HAP-1 (cell line): ENCODE measurements around the gene CEACAM7.

Experiments
- DNase-seq, 2 experiments: peaks; one replicate each; pipeline ENCODE4 v3.0.0-alpha.2; 2016 to 2020; ENCODE audit warnings: low spot score in 2 of 2
- H3K27me3 ChIP-seq: fragments of 250-450 bp; sonication (Bioruptor Pico); 2 replicates; pipeline ENCODE4 v1.5.1; 2020; ENCODE audit warnings: low read depth, mild to moderate bottlenecking, moderate library complexity
- H3K36me3 ChIP-seq: fragments of 250-450 bp; sonication (Bioruptor Pico); replicated peaks from 2 replicates; pipeline ENCODE4 v1.5.1; 2020; ENCODE audit warnings: mild to moderate bottlenecking
- H3K4me1 ChIP-seq: fragments of 250-450 bp; sonication (Bioruptor Pico); 2 replicates; pipeline ENCODE4 v1.5.1; 2020; ENCODE audit warnings: mild to moderate bottlenecking
- H3K4me3 ChIP-seq: fragments of 250-450 bp; sonication (Bioruptor Pico); 2 replicates; pipeline ENCODE4 v1.5.1; 2020; ENCODE audit warnings: mild to moderate bottlenecking, moderate library complexity
- H3K9me3 ChIP-seq: fragments of 250-450 bp; sonication (Bioruptor Pico); 2 replicates; pipeline ENCODE4 v1.5.1; 2020; ENCODE audit warnings: mild to moderate bottlenecking, moderate library complexity
- in situ Hi-C: fragments of 300-500 bp; cut with MboI; formaldehyde crosslinking; loops from 3 replicates; pipeline ENCODE4 v1.14.3; 2020; ENCODE audit warnings: low sequenced_read_pairs, inconsistent platforms, mixed read lengths

The CEACAM7 gene

DNA sequence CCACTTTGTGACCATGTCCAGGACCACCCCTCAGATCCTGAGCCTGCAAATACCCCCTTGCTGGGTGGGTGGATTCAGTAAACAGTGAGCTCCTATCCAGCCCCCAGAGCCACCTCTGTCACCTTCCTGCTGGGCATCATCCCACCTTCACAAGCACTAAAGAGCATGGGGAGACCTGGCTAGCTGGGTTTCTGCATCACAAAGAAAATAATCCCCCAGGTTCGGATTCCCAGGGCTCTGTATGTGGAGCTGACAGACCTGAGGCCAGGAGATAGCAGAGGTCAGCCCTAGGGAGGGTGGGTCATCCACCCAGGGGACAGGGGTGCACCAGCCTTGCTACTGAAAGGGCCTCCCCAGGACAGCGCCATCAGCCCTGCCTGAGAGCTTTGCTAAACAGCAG lies 7.7 kb upstream of the CEACAM7 start:
- no peaks in the 10 kb centered on the region for H3K27me3 ChIP-seq
- H3K36me3 ChIP-seq = no peaks in the 10 kb centered on the region
- no peak for DNase-seq
- H3K4me1 ChIP-seq = no peaks in the 10 kb centered on the region
- no peak overlapping the region for H3K4me3 ChIP-seq
- in situ Hi-C loops = no loop called here
- H3K9me3 ChIP-seq = no peaks in the 10 kb centered on the region

DNA sequence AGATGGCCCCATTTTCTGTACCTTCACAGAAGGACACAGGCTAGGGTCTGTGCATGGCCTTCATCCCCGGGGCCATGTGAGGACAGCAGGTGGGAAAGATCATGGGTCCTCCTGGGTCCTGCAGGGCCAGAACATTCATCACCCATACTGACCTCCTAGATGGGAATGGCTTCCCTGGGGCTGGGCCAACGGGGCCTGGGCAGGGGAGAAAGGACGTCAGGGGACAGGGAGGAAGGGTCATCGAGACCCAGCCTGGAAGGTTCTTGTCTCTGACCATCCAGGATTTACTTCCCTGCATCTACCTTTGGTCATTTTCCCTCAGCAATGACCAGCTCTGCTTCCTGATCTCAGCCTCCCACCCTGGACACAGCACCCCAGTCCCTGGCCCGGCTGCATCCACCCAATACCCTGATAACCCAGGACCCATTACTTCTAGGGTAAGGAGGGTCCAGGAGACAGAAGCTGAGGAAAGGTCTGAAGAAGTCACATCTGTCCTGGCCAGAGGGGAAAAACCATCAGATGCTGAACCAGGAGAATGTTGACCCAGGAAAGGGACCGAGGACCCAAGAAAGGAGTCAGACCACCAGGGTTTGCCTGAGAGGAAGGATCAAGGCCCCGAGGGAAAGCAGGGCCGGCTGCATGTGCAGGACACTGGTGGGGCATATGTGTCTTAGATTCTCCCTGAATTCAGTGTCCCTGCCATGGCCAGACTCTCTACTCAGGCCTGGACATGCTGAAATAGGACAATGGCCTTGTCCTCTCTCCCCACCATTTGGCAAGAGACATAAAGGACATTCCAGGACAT lies 7.0 kb upstream of the CEACAM7 start:
- in situ Hi-C loops = loop anchor here (5.0 kb wide), 1 partner anchor 52 kb away; no protein-coding TSS in a partner anchor

DNA sequence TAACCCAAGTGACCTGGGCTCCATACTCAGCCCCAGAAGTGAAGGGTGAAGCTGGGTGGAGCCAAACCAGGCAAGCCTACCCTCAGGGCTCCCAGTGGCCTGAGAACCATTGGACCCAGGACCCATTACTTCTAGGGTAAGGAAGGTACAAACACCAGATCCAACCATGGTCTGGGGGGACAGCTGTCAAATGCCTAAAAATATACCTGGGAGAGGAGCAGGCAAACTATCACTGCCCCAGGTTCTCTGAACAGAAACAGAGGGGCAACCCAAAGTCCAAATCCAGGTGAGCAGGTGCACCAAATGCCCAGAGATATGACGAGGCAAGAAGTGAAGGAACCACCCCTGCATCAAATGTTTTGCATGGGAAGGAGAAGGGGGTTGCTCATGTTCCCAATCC lies 6.1 kb upstream of the CEACAM7 start:
- Histone ChIP-seq H3K4me3 (no peak overlapping the region), H3K36me3 (no peaks in the 10 kb centered on the region), H3K9me3 (no peaks in the 10 kb centered on the region), H3K27me3 (no peaks in the 10 kb centered on the region), H3K4me1 (no peaks in the 10 kb centered on the region)
- in situ Hi-C loops = loop anchor here (5.0 kb wide), 1 partner anchor 53 kb away; no protein-coding TSS in a partner anchor
- no peak for DNase-seq

More for the DNA sequence above, 7.0 kb upstream of the CEACAM7 start:
- Histone ChIP-seq H3K36me3 (no peaks in the 10 kb centered on the region), H3K9me3 (no peaks in the 10 kb centered on the region), H3K4me1 (no peaks in the 10 kb centered on the region), H3K27me3 (no peaks in the 10 kb centered on the region), H3K4me3 (no peak overlapping the region)
- no peak for DNase-seq

DNA sequence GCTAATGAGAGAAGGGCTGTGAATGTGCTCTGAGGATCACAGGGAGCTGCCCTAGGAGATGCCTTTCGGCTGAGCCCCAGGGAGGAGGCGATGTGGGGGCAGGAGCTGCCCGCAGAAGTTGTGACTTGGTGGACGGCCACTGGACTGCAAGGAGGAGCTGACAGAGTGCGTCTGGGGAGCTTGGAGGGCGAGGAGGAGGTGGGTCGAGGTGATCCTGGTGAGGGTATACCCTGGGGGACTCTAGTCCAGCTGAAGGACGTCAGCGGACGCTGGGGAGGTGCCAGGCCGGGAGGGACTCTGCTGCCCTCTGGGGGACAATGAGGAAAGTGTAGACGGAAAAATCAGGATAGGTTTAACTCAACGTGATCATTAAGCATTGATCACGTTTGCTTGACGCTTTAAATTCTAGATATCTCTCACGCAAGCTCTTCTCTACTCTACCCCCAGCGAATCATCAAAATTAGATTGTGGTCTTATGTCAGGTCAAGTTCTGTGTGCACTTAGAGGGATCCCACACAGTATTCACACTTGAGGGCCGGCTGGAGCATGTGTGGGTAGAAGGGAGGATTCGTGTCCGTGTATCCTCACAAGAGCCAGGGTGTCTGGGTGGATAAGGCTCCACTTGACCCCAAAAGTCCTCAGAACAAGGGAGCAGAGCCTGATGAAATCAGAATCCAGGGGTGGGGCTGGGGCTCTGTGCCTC lies 3.3 kb upstream of the CEACAM7 start:
- Histone ChIP-seq H3K4me1 (no peaks in the 10 kb centered on the region), H3K4me3 (no peak overlapping the region), H3K27me3 (no peaks in the 10 kb centered on the region), H3K9me3 (no peaks in the 10 kb centered on the region), H3K36me3 (no peaks in the 10 kb centered on the region)
- peak; percentile 4 to 60 for DNase-seq
- in situ Hi-C loops = loop anchor here (5.0 kb wide), 1 partner anchor 56 kb away; no protein-coding TSS in a partner anchor

DNA sequence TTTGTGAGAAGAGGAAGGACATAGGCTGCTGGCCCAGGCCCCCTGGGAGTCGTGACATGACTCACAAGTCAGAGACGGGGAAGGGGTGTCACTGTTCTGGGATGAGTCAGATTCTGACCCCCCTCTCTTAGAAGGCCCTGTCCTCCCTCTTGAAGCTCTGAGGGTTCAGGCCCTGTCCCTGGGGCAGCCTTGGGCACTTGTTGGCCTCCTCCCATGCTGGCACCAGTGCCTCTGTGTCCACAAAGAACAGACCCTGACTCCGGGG lies 2.7 kb upstream of the CEACAM7 start:
- H3K9me3 ChIP-seq = no peaks in the 10 kb centered on the region

DNA sequence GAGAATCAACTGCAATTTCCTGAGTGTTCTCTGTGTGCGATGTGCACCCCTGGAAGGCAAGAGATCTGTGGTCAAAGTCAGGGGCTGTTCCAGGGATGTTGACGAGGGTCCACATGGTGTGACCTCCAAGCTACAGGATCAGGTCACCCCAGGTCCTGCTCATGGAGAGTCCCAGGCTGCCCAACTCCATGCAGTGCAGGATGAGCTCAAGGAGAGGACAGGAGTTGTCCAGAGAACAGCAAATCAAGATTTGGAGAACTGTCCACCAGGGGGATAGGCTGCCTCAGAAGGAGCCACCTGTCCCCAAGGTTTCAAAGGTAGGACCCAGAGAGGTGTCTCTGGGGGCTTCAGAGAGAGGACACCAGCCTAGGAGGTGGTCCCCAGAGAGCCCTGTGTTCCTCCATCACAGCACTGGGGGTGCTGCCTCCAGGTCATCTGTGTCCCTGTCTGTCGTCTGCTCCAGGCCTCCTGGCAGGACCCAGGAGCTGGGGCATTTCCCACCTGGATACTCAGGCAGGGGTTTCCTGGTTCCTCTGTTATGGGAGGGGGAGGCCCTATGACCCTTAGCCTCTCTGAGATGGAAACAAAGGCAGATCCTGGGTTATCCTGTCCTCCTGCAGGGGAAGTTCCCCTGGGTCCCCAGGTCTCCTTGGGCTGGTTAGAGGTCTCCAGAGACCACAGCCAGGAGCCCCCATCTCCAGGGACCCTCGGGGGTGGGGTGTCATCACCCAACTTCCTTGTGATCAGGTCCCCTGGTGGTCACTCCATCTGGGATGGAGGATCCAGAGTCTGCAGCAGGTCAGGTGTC lies 2.1 kb upstream of the CEACAM7 start:
- no peak for DNase-seq
- Histone ChIP-seq H3K27me3 (no peaks in the 10 kb centered on the region), H3K9me3 (no peaks in the 10 kb centered on the region), H3K4me1 (no peaks in the 10 kb centered on the region), H3K4me3 (no peak overlapping the region), H3K36me3 (no peaks in the 10 kb centered on the region)
- in situ Hi-C loops = loop anchor here (5.0 kb wide), 1 partner anchor 57 kb away; no protein-coding TSS in a partner anchor

More for the DNA sequence above, 2.7 kb upstream of the CEACAM7 start:
- no peaks in the 10 kb centered on the region for H3K27me3 ChIP-seq
- no peak overlapping the region for H3K4me3 ChIP-seq
- in situ Hi-C loops = loop anchor here (5.0 kb wide), 1 partner anchor 57 kb away; no protein-coding TSS in a partner anchor
- DNase-seq = no peak
- no peaks in the 10 kb centered on the region for H3K36me3 ChIP-seq
- H3K4me1 ChIP-seq = no peaks in the 10 kb centered on the region

DNA sequence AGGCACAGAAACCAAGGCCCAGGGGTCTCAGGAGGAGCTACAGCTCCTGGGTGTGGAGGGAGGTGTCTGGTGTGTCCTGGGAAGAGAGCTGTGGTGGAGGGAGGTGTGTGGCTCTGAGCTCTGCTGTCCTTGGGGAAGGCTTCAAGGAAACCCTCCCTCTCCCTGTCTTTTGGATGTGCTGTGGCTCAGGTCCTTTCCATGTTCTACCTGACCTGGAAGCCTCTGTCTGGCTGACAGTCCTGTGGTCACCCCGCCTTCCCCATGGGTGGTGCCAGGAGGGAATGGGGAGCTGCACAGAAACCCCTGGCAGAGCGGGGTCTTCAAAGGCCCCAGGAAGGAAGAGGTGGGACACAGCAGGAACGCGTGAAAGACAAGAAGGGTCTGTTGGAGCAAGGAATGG lies 617 bp upstream of the CEACAM7 start:
- in situ Hi-C loops = no loop called here
- Histone ChIP-seq H3K27me3 (no peaks in the 10 kb centered on the region), H3K9me3 (no peaks in the 10 kb centered on the region), H3K4me1 (no peaks in the 10 kb centered on the region), H3K36me3 (no peaks in the 10 kb centered on the region), H3K4me3 (no peak overlapping the region)
- DNase-seq = no peak

DNA sequence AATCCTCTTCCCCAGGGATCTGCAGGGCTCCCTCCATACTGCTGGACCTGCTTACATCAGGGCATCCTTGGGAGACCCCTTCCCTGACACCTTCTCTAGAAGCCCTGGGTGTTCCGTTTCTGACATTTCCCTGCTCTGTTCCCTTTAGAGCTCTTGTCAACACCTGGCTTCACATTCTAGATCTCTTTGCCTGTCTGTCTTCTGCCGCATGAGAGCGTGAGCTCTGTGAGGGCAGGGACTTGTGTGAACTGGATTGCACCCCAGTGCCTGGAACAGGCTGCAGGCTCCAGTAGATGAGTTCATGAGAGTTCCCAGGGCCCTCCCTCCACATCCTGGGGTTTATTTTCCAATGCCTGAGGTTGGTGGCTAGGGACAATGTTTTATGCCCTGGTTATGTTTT lies 651 bp downstream of the CEACAM7 start:
- Histone ChIP-seq H3K4me1 (no peaks in the 10 kb centered on the region), H3K9me3 (no peaks in the 10 kb centered on the region), H3K27me3 (no peaks in the 10 kb centered on the region), H3K4me3 (no peak overlapping the region), H3K36me3 (no peaks in the 10 kb centered on the region)
- in situ Hi-C loops = no loop called here
- no peak for DNase-seq

DNA sequence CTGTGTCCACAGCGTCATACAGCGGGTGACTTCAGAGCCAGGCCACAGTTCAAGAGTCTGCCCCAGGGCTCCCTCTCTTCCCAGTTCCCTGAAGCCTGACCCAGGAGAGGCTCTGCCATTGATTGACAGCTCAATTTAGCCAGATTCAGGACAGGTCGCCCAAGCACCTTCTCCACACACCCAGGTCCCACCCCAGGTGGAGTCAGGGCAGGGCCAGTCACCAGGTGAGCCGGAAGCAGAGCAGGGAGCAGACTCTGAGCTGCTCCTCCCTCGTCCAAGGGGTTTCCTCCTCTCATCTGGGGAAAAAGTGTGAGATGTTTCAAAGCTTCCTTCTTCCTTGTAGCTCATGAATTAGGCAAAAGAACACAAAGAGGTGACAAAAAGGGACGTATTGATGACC lies 5.6 kb downstream of the CEACAM7 start:
- no peak for DNase-seq
- H3K27me3 ChIP-seq = peaks cover 1% of the 10 kb centered on the region; the same call in 1 of the 2 replicates

DNA sequence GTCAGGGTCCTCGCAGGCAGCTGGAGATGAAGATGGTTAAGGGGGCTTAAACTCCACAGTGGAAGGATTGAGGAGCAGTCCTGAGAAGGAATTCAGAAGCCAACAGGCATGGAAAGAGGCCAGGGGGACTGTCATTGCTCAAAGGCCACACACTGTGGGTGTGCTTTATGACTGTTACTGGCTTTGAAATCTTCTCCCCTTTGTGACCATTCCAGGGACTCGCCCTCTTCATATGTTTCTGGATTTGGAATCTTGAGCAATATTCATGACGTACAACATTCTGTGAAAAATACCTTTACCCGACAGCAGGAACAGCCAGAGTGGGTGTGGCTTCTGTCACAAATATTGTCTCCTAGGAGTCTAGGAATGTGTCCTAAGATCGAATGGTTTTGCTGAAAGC lies 16.6 kb downstream of the CEACAM7 start:
- in situ Hi-C loops = no loop called here

More for the DNA sequence above, 5.6 kb downstream of the CEACAM7 start:
- Histone ChIP-seq H3K9me3 (no peaks in the 10 kb centered on the region), H3K4me3 (no peak overlapping the region), H3K4me1 (no peaks in the 10 kb centered on the region), H3K36me3 (no peaks in the 10 kb centered on the region)
- in situ Hi-C loops = no loop called here

DNA sequence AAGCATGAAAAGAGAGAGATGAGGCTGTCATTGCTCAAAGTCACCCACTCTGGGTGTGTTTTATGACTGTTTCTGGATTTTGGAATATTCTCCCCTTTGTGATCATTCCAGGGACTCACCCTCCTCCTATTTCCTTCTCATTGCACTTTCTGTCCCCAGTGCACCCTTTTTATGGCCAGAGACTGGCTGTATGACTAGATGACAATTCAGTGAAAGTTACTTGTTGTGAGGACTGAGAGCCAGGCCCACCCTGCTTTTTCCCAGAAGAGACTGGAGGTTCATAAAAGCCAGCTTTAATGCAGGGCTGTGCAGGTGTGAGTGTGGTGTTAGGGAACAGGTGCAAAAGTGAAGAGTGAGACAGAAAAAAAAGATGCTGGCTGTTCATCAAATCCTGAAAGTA lies 17.3 kb downstream of the CEACAM7 start:
- no peak for DNase-seq
- no peaks in the 10 kb centered on the region for H3K27me3 ChIP-seq
- in situ Hi-C loops = no loop called here
- no peaks in the 10 kb centered on the region for H3K36me3 ChIP-seq
- no peaks in the 10 kb centered on the region for H3K4me1 ChIP-seq
- H3K4me3 ChIP-seq = no peak overlapping the region
- no peaks in the 10 kb centered on the region for H3K9me3 ChIP-seq

More for the DNA sequence above, 16.6 kb downstream of the CEACAM7 start:
- H3K36me3 ChIP-seq = no peaks in the 10 kb centered on the region
- no peaks in the 10 kb centered on the region for H3K9me3 ChIP-seq
- H3K4me3 ChIP-seq = no peak overlapping the region
- no peaks in the 10 kb centered on the region for H3K27me3 ChIP-seq
- DNase-seq = no peak
- no peaks in the 10 kb centered on the region for H3K4me1 ChIP-seq

DNA sequence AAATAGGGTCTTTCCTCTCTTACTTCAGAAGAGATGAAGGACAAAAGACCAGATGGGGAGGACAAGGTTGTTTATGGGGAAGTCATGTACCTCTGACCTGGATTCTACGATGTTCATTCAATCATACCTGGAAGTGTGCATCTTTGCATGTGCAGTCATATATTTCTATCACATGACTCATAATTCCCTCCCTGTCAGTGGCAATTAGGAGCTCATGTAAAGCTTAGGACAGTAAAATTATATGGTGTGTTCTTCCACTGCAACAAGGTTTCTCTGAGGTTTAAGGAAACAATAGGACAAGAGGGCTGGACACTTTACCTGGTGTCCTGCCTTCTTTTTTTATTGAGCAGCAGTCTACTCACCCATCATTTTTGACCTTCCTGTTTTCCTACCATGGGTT lies 19.8 kb downstream of the CEACAM7 start:
- no peak for DNase-seq
- no peak overlapping the region for H3K4me3 ChIP-seq
- no peaks in the 10 kb centered on the region for H3K27me3 ChIP-seq
- H3K4me1 ChIP-seq = no peaks in the 10 kb centered on the region
- in situ Hi-C loops = no loop called here
- H3K9me3 ChIP-seq = no peaks in the 10 kb centered on the region
- H3K36me3 ChIP-seq = no peaks in the 10 kb centered on the region

DNA sequence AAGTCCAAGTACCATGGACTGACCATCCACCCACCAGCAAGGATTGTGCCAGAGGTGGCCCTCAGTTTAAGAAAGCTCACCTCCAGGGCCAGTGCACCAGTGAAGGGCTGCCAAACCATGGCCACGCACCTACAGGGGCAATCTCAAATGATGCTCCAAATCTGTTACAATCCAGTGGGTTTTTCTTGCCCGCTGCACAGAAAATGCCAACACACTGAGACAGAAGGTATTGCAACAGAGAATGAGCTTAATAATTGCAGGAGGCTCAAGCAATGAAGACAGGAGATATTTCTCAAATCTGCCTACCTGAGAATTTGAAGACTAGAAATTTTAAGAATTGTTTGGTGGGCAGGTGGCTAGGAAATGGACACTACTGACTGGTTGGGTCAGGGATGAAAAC lies 22.0 kb downstream of the CEACAM7 start:
- H3K27me3 ChIP-seq = no peaks in the 10 kb centered on the region
- H3K36me3 ChIP-seq = no peaks in the 10 kb centered on the region
- in situ Hi-C loops = no loop called here
- H3K9me3 ChIP-seq = no peaks in the 10 kb centered on the region
- no peak overlapping the region for H3K4me3 ChIP-seq
- H3K4me1 ChIP-seq = no peaks in the 10 kb centered on the region
- DNase-seq = no peak

DNA sequence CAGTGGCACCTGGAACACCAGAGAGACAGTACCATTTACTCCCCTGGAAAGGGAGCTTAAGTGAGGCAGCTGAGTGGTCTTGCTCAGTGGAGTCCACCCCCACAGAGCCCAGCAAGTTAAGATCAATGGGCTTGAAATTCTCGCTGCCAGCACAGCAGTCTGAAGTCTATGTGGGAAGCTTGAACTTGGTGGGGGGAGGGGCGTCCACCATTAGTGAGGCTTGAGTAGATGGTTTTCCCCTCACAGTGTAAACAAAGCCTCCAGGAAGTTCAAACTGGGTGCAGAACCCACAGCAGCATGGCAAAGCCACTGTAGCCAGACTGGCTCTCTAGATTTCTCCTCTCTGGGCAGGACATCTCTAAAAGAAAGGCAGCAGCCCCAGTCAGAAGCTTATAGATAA lies 30.9 kb downstream of the CEACAM7 start:
- Histone ChIP-seq H3K4me1 (no peaks in the 10 kb centered on the region), H3K27me3 (no peaks in the 10 kb centered on the region), H3K4me3 (no peak overlapping the region), H3K9me3 (no peaks in the 10 kb centered on the region), H3K36me3 (no peaks in the 10 kb centered on the region)
- in situ Hi-C loops = no loop called here
- DNase-seq = no peak
